ENCODE results near the gene UNC13A. TPM values are rescaled to one million over a fixed set of nuclear protein-coding genes. Genes with fewer than 3 reads are reported as not detected.

Gene UNC13A
- total and polyA plus RNA-seq, 7 donors: under 0.01 to 0.83 (median 0.60) TPM

GRCh38 chr19:17673937-17674799 is 14.0 kb downstream of the UNC13A start:
- intact Hi-C loops (cut with DNase I): no loop called here
- Histone ChIP-seq H3K36me3 (no peaks in the 10 kb centered on the region), H3K9me3 (no peaks in the 10 kb centered on the region), H3K27me3 (peaks cover 0 to 27% (median 11%) of the 10 kb centered on the region in 3 donors), H3K4me3 (no peak overlapping the region), H3K27ac (no peak overlapping the region), H3K4me1 (no peaks in the 10 kb centered on the region)
- DNase-seq: no peak
- TF ChIP-seq POLR2A (IDR thresholded peaks at IDR 0.05) (no peak), EP300 (IDR thresholded peaks at IDR 0.05) (no peak), CTCF (IDR thresholded peaks at IDR 0.05) (no peak), POLR2AphosphoS5 (IDR thresholded peaks at IDR 0.05) (no peak)
- WGBS, 2 donors: 65 to 71% methylated on average over 19 of the region's 19 CpGs

- Histone ChIP-seq H3K36me3 (no peaks in the 10 kb centered on the region), H3K9me3 (no peaks in the 10 kb centered on the region), H3K4me3 (no peak overlapping the region), H3K27me3 (peaks cover 0 to 5% (median 0%) of the 10 kb centered on the region in 3 donors), H3K27ac (no peak overlapping the region), H3K4me1 (no peaks in the 10 kb centered on the region)
- intact Hi-C loops (cut with DNase I): no loop called here
- 69 to 72% methylated on average over 2 of the region's 2 CpGs for WGBS, 2 donors
- DNase-seq: no peak
- TF ChIP-seq POLR2A (IDR thresholded peaks at IDR 0.05): no peak
- TF ChIP-seq CTCF (IDR thresholded peaks at IDR 0.05): no peak
- TF ChIP-seq EP300 (IDR thresholded peaks at IDR 0.05): no peak
- no peak for TF ChIP-seq POLR2AphosphoS5 (IDR thresholded peaks at IDR 0.05)
Observed at GRCh38 chr19:17671906-17672305, 16.2 kb downstream of the UNC13A start.

- DNase-seq: no peak
- Histone ChIP-seq H3K4me1 (no peaks in the 10 kb centered on the region), H3K27ac (no peak overlapping the region), H3K36me3 (no peaks in the 10 kb centered on the region), H3K9me3 (peaks cover 0 to 12% (median 5%) of the 10 kb centered on the region in 4 donors), H3K4me3 (no peak overlapping the region), H3K27me3 (no peaks in the 10 kb centered on the region)
- 85 to 88% methylated on average over 9 of the region's 9 CpGs for WGBS, 2 donors
- intact Hi-C loops (cut with DNase I): no loop called here
- TF ChIP-seq POLR2A (IDR thresholded peaks at IDR 0.05) (no peak), CTCF (IDR thresholded peaks at IDR 0.05) (no peak)
Observed at GRCh38 chr19:17669419-17669818, 18.7 kb downstream of the UNC13A start.

GRCh38 chr19:17665058-17665457 is 23.1 kb downstream of the UNC13A start:
- Histone ChIP-seq H3K27me3 (no peaks in the 10 kb centered on the region), H3K4me3 (no peak overlapping the region), H3K27ac (no peak overlapping the region), H3K36me3 (no peaks in the 10 kb centered on the region), H3K9me3 (peaks cover 0 to 13% (median 6%) of the 10 kb centered on the region in 4 donors), H3K4me1 (no peaks in the 10 kb centered on the region)
- intact Hi-C loops (cut with DNase I): no loop called here
- no peak for DNase-seq
- TF ChIP-seq CTCF (IDR thresholded peaks at IDR 0.05) (no peak), POLR2AphosphoS5 (IDR thresholded peaks at IDR 0.05) (no peak), EP300 (IDR thresholded peaks at IDR 0.05) (no peak), POLR2A (IDR thresholded peaks at IDR 0.05) (no peak)
- 88% methylated on average over 2 of the region's 2 CpGs for WGBS, 2 donors

Measured in sigmoid colon (tissue), 7 donors.